GM23338 (cell line): ENCODE results near the gene SYT15.
"Not testable (repeated sequence)": the region's sequence is repeated elsewhere in the genome, so short reads cannot be mapped to it uniquely, and the experiment has no call there.

Experiments
- CREB1 ChIP-seq: fragments of 250-450 bp; sonication (Bioruptor Pico); IDR thresholded peaks from 2 replicates; pipeline ENCODE4 v1.5.0; 2020; ENCODE audit warnings: low read depth, mild to moderate bottlenecking, moderate library complexity
- CTCF ChIP-seq, 2 experiments: fragments of 200-600 bp in 1 of 2; sonication (generic) in 1 of 2; conservative IDR thresholded peaks; 2 replicates each; pipeline versions ENCODE4 v1.5.1 to v1.6.1; 2016 to 2017; ENCODE audit warnings: antibody characterized with exemption in 2 of 2, low read depth in 2 of 2, mild to moderate bottlenecking in 2 of 2, moderate library complexity in 1 of 2
- ETS1 ChIP-seq: IDR thresholded peaks from 2 replicates; pipeline ENCODE4 v1.6.1; 2016; ENCODE audit warnings: antibody characterized with exemption
- EZH2 ChIP-seq: fragments of 200-600 bp; sonication (generic); IDR thresholded peaks from one replicate; pipeline ENCODE4 v1.8.0; 2017; ENCODE audit warnings: antibody characterized with exemption, mild to moderate bottlenecking, low read depth; ENCODE audit not compliant: unreplicated experiment
- EZH2phosphoT487 ChIP-seq: fragments of 200-600 bp; sonication (generic); IDR thresholded peaks from one replicate; pipeline ENCODE4 v1.8.1; 2018; ENCODE audit warnings: antibody characterized with exemption; ENCODE audit not compliant: unreplicated experiment
- JUNB ChIP-seq: IDR thresholded peaks from one replicate; pipeline ENCODE4 v1.6.1; 2016; ENCODE audit warnings: antibody characterized with exemption; ENCODE audit not compliant: unreplicated experiment
- NANOG ChIP-seq: IDR thresholded peaks from 2 replicates; pipeline ENCODE4 v1.6.1; 2016; ENCODE audit warnings: antibody characterized with exemption, borderline replicate concordance
- POLR2AphosphoS5 ChIP-seq: IDR thresholded peaks from 2 replicates; pipeline ENCODE4 v1.6.1; 2016; ENCODE audit warnings: antibody characterized with exemption, low read depth
- REST ChIP-seq: IDR thresholded peaks from one replicate; pipeline ENCODE4 v1.6.1; 2018; ENCODE audit warnings: antibody characterized with exemption; ENCODE audit not compliant: unreplicated experiment
- STAT1 ChIP-seq: IDR thresholded peaks from one replicate; pipeline ENCODE4 v1.6.1; 2016; ENCODE audit warnings: antibody characterized with exemption; ENCODE audit not compliant: unreplicated experiment
- ZNF114 ChIP-seq: fragments of 250-450 bp; sonication (Bioruptor Pico); IDR thresholded peaks from 2 replicates; pipeline ENCODE4 v1.5.0; 2020; ENCODE audit warnings: mild to moderate bottlenecking, moderate library complexity
- ZNF331 ChIP-seq: fragments of 250-450 bp; sonication (Bioruptor Pico); IDR thresholded peaks from 2 replicates; pipeline ENCODE4 v1.5.0; 2020; ENCODE audit warnings: low read depth, mild to moderate bottlenecking, moderate library complexity
- ZNF462 ChIP-seq: fragments of 250-450 bp; sonication (Bioruptor Pico); IDR thresholded peaks from 2 replicates; pipeline ENCODE4 v1.5.0; 2020; ENCODE audit warnings: mild to moderate bottlenecking, moderate library complexity

GRCh38 chr10:46640005-46640404 lies 61.1 kb downstream of the SYT15 start:
- not testable (repeated sequence) for TF ChIP-seq CTCF (conservative IDR thresholded peaks at IDR 0.05; ENCODE audit: low read depth in 2 of 2); REST; ZNF114; EZH2phosphoT487; CREB1 (CRISPR knock-in tag); POLR2AphosphoS5; EZH2; ETS1; ZNF331 (CRISPR knock-in tag); JUNB; NANOG; ZNF462 (CRISPR knock-in tag); STAT1
